Stomach smooth muscle (tissue), 2 donors: ENCODE measurements around the gene CTNNB1.

ENCODE experiments used
- H3K27ac ChIP-seq: one replicate; pipeline ENCODE4 v1.7.0; 2013; ENCODE audit warnings: mild to moderate bottlenecking, low read length, inconsistent platforms
- H3K27me3 ChIP-seq, 2 donors: one replicate each; pipeline ENCODE4 v1.7.0; 2013; ENCODE audit warnings: low read length in 2 of 2; ENCODE audit not compliant: insufficient read depth in 2 of 2, control insufficient read depth in 1 of 2
- H3K36me3 ChIP-seq, 2 donors: one replicate each; pipeline ENCODE4 v1.7.0; 2013; ENCODE audit warnings: low read length in 2 of 2; ENCODE audit not compliant: control insufficient read depth in 2 of 2, insufficient read depth in 2 of 2
- H3K4me1 ChIP-seq: one replicate; pipeline ENCODE4 v1.7.0; 2013; ENCODE audit warnings: low read length; ENCODE audit not compliant: control insufficient read depth, insufficient read depth
- H3K4me3 ChIP-seq, 2 donors: one replicate each; pipeline ENCODE4 v1.7.0; 2013; ENCODE audit warnings: low read length in 2 of 2
- H3K9ac ChIP-seq, 2 donors: one replicate each; pipeline ENCODE4 v1.7.0; 2013; ENCODE audit warnings: low read length in 2 of 2, mild to moderate bottlenecking in 1 of 2
- H3K9me3 ChIP-seq, 2 donors: one replicate each; pipeline ENCODE4 v1.7.0; 2013; ENCODE audit warnings: low read length in 2 of 2; ENCODE audit not compliant: control insufficient read depth in 2 of 2
- donor health status: healthy.
- donor health status: Pancreatic carcinoma.

The CTNNB1 gene

DNA sequence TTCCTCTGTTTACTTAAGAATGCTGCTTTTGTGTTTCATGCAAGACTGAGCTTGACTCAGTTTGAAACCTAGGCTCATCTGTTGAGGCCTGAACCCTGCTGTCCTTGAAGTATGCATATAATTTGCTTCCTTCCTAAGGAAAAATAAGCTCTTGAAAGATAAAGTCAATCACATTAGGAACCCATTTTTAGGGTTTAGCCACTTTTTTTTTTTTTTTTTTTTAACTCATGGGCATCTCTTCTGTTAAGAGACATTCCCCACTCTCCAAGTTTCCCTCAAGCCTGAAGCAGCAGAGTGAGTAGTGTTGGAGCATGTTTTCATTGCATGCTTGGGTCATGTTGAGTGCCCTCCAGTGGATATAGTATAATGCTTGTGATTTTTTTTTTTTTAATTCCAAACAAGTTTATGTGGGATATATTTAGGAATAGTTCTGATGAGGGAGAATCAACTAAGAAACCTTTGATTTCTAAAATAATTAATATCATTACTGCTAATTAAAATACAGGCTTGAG lies 3.6 kb downstream of the CTNNB1 start:
- no peak overlapping the region for H3K27ac ChIP-seq

DNA sequence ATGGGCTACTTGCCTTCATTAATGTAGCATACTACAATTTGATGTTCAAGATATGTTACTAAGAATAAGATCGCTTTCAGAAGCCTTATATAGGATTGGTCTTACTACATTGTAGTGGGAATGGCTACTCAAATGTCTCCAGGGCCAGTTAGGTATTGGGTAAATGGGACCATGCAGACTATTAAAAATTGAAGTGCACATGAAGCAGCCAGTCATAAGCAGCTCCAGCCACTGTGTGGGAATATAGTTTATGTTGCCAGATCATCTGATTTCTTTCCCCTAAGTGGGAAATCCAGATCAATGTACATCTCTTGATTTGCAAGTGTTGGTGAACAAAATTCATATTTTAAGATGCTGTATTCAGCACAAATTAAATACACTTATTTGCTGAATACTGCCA lies 5.1 kb downstream of the CTNNB1 start:
- no peak overlapping the region for H3K4me3 ChIP-seq
- no peak overlapping the region for H3K27ac ChIP-seq
- H3K4me1 ChIP-seq = peaks cover 3% of the 10 kb centered on the region
- no peak overlapping the region for H3K9ac ChIP-seq
- H3K36me3 ChIP-seq = no peaks in the 10 kb centered on the region
- no peaks in the 10 kb centered on the region for H3K9me3 ChIP-seq
- no peaks in the 10 kb centered on the region for H3K27me3 ChIP-seq

More for the DNA sequence above, 3.6 kb downstream of the CTNNB1 start:
- no peaks in the 10 kb centered on the region for H3K36me3 ChIP-seq
- peaks cover 3% of the 10 kb centered on the region for H3K4me1 ChIP-seq
- H3K9ac ChIP-seq = no peak overlapping the region
- H3K9me3 ChIP-seq = no peaks in the 10 kb centered on the region
- H3K27me3 ChIP-seq = no peaks in the 10 kb centered on the region
- H3K4me3 ChIP-seq = peak overlapping the region; percentile 38 to 91

DNA sequence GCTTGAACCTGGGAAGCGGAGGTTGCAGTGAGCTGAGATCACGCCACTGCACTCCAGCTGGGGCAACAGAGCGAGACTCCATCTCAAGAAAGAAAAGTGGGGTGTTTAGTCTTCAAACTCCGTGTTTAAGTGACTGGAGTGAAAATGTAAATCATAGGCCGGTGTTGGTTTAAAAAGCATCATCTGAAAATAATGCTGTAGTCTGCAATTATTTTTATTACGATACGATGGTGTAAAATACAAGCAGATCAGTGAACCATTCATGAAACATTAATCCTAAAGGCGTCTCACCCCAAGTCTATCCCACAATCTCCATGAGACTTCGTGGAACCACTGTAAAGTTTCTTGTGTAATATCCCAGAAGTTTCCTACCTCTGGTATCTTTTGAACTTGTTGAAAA lies 6.3 kb downstream of the CTNNB1 start:
- Histone ChIP-seq H3K9me3 (no peaks in the 10 kb centered on the region), H3K4me3 (no peak overlapping the region), H3K9ac (no peak overlapping the region), H3K27me3 (no peaks in the 10 kb centered on the region), H3K36me3 (no peaks in the 10 kb centered on the region), H3K27ac (no peak overlapping the region), H3K4me1 (peaks cover 3% of the 10 kb centered on the region)

DNA sequence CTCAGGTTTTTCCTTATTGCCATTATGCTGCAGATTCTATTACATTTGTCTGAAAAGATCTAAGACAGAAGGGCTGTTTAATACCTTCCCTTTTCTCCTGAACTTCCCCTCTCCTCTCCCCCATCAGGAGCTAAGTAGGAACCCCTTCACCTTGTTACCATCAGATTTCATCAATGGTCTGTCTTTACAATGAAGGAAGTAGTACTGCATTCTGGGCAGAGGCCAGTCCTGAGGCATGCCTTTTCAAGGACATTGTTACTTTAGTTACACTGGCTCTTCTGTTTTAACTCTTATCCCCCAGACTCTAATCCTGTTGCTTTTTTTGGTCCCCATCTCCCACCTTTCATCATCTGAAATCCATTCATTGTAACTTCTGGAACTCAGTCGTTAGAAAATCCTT lies 8.1 kb downstream of the CTNNB1 start:
- Histone ChIP-seq H3K4me1 (peaks cover 3% of the 10 kb centered on the region), H3K9ac (no peak overlapping the region)

DNA sequence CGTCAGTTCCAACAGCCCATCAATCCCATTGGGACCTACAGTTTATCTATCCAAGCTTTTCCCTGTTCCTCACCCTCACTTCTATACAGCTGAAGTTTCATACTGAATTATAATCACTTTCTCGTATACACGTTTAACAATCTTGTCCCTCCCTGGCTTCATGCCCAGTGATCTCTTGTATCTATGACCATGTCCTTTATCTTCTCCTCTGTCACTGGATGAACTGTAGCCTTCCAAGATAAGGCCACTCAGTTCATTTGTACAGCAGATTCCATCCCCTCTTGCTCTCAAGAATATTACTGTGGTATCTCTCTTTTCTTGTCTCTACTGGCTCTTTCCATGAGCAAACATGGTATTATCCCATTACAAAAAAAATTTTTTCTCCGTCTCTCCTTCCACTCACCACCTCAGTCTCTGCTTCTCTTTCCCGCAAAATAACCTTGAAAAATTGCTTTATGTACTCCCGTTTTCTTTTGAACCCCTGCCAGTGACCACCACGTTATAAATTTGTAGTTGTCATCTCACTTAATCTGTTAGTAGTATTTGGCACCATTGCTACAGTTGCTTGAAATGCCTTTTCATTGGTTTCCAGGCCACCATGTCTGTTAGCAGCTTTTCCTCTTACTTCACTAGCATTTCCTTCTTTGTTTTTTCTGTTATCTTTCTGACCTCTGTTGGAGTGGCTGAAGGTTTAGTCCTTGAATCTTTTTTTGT lies 9.4 kb downstream of the CTNNB1 start:
- no peak overlapping the region for H3K27ac ChIP-seq
- H3K4me1 ChIP-seq = peaks cover 5% of the 10 kb centered on the region
- no peaks in the 10 kb centered on the region for H3K36me3 ChIP-seq

More for the DNA sequence above, 8.1 kb downstream of the CTNNB1 start:
- Histone ChIP-seq H3K27ac (no peak overlapping the region), H3K36me3 (no peaks in the 10 kb centered on the region), H3K27me3 (no peaks in the 10 kb centered on the region), H3K4me3 (no peak overlapping the region), H3K9me3 (no peaks in the 10 kb centered on the region)

DNA sequence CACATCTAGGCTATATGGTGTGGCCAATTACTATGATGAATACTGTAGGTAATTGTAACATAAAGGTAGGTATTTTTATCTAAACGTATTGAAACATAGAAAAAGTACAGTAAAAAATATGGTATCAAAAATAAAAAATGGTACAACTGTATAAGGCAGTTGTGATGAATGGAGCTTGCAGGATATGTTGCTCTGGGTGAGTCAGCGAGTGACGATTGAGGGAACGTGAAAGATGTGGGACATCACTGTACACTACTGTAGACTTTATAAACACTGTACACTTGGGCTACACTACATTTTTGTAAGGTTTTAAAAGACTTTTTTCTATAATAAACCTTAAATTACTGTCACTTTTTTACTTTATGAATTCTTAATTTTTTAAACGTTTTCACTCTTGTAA lies 10.3 kb downstream of the CTNNB1 start:
- Histone ChIP-seq H3K27me3 (no peaks in the 10 kb centered on the region), H3K4me1 (peaks cover 5% of the 10 kb centered on the region), H3K9ac (no peak overlapping the region), H3K4me3 (no peak overlapping the region), H3K27ac (no peak overlapping the region), H3K36me3 (no peaks in the 10 kb centered on the region), H3K9me3 (no peaks in the 10 kb centered on the region)

More for the DNA sequence above, 9.4 kb downstream of the CTNNB1 start:
- Histone ChIP-seq H3K27me3 (no peaks in the 10 kb centered on the region), H3K9me3 (no peaks in the 10 kb centered on the region), H3K4me3 (no peak overlapping the region), H3K9ac (no peak overlapping the region)

DNA sequence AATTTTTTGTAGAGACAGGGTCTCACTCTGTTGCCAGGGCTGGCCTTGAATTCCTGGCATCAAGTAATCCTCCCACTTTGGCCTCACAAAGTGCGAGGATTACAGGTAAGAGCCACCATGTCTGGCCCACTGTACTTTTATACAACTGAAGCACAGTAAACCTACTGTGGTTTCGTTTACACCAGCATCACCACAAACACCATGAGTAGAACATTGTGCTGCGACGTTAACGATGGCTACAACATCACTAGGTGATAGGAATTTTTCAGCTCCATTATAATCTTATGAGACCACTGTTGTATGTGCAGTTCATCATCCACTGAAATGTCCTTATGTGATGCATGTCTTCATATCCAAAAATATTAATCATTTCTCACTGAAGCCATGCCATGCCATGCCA lies 11.7 kb downstream of the CTNNB1 start:
- H3K27me3 ChIP-seq = no peaks in the 10 kb centered on the region
- no peak overlapping the region for H3K4me3 ChIP-seq
- H3K4me1 ChIP-seq = peaks cover 5% of the 10 kb centered on the region
- H3K9me3 ChIP-seq = no peaks in the 10 kb centered on the region
- no peaks in the 10 kb centered on the region for H3K36me3 ChIP-seq
- H3K9ac ChIP-seq = no peak overlapping the region
- H3K27ac ChIP-seq = no peak overlapping the region

DNA sequence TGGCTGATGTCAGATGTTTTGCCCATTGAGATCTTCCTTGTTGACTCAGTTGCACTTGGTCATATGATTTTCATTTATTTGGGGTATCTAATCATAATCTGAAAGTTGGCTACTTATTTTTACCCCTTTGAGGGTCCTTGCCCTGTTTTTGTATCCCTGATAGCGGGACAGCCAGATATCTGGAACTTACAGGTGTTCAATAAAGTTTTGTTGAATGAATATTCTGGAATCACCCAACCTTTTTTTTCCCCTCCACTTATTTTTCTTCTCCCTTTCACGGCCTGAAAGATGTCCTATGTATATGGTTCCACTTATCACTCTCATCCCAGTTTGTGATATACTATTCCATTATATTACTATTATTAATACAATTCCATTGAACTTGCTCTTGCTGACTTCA lies 12.8 kb downstream of the CTNNB1 start:
- no peak overlapping the region for H3K4me3 ChIP-seq
- H3K36me3 ChIP-seq = no peaks in the 10 kb centered on the region
- no peaks in the 10 kb centered on the region for H3K27me3 ChIP-seq
- no peaks in the 10 kb centered on the region for H3K9me3 ChIP-seq
- peaks cover 5% of the 10 kb centered on the region for H3K4me1 ChIP-seq
- no peak overlapping the region for H3K9ac ChIP-seq
- no peak overlapping the region for H3K27ac ChIP-seq

DNA sequence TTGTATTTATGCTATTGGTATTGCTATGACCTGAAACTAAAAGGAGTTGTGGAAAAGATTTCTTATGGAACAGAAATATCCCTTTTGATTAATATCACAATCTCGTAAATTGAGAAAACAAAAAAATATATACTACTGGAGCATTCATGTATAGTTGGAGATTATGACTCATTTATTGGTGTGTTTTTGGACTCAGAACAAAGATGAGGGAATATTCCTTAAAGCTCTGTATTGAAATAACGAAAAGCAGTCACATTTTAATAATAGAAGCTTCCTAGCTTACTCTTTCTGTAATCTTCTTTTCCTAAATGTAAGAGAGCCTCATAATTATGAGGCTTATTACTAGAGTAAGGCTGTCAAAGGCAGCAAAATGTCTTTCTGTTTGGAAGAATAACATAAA lies 14.3 kb downstream of the CTNNB1 start:
- peaks cover 2% of the 10 kb centered on the region for H3K4me1 ChIP-seq

DNA sequence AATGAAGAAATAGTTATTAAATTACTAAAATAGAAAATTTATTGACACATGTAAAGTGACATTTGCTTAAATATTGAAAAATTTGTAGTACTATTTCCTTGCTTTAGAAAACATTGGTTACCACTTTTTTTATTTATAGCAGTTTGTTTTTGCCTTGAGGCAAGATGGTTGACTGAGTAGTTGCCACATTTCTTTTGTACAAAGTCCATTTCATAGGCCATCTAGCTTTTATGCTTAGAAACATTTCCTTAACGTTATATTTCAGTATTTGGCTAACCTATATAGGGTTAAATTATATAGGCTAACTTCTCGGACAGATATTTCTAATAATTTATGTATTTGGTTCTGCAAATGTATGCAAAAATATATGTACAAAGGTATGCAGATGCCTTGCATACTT lies 17.1 kb downstream of the CTNNB1 start:
- Histone ChIP-seq H3K4me1 (peaks cover 2% of the 10 kb centered on the region), H3K9ac (no peak overlapping the region), H3K27ac (no peak overlapping the region), H3K9me3 (no peaks in the 10 kb centered on the region), H3K27me3 (no peaks in the 10 kb centered on the region), H3K4me3 (no peak overlapping the region), H3K36me3 (no peaks in the 10 kb centered on the region)

More for the DNA sequence above, 14.3 kb downstream of the CTNNB1 start:
- Histone ChIP-seq H3K9ac (no peak overlapping the region), H3K27ac (no peak overlapping the region), H3K9me3 (no peaks in the 10 kb centered on the region), H3K4me3 (no peak overlapping the region), H3K27me3 (no peaks in the 10 kb centered on the region), H3K36me3 (no peaks in the 10 kb centered on the region)

DNA sequence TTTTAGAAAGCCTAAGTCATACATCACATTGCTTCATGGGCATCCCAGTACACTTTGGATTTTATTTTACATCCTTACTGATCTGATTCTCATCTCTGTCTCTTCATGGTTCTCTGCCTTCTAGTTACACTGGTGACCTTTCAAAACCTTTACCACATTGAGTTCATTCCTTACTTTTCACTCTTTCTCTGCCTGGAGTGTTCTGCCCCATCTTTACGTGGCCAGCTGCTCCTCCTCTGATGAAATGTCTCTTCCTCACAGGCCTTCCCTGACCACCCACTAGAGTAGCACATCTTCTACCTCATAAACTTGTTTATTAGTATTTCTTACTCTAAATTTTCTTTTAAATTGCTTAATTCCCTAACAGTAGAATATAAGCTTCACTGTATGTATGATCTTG lies 17.7 kb downstream of the CTNNB1 start:
- H3K27me3 ChIP-seq = no peaks in the 10 kb centered on the region
- H3K36me3 ChIP-seq = no peaks in the 10 kb centered on the region
- peaks cover 2% of the 10 kb centered on the region for H3K4me1 ChIP-seq
- no peak overlapping the region for H3K4me3 ChIP-seq
- H3K9ac ChIP-seq = no peak overlapping the region
- H3K9me3 ChIP-seq = no peaks in the 10 kb centered on the region
- H3K27ac ChIP-seq = no peak overlapping the region
